Neuron (in vitro differentiated cells): ENCODE data around the gene LGALS8.
"Not testable (repeated sequence)": the region's sequence is repeated elsewhere in the genome, so short reads cannot be mapped to it uniquely, and the experiment has no call there.

Experiments
- H2AFZ ChIP-seq: one replicate; pipeline ENCODE4 v1.6.1; 2013; ENCODE audit warnings: low read depth, mild to moderate bottlenecking, inconsistent platforms, low read length, moderate library complexity
- H3K27me3 ChIP-seq: one replicate; pipeline ENCODE4 v1.6.1; 2013; ENCODE audit warnings: low read length; ENCODE audit not compliant: insufficient read depth
- H3K36me3 ChIP-seq: one replicate; pipeline ENCODE4 v1.6.1; 2013; ENCODE audit warnings: low read length; ENCODE audit not compliant: insufficient read depth
- H3K4me1 ChIP-seq: one replicate; pipeline ENCODE4 v1.6.1; 2013; ENCODE audit warnings: low read length; ENCODE audit not compliant: insufficient read depth
- H3K4me3 ChIP-seq: 2 replicates; pipeline ENCODE4 v1.5.1; 2013; ENCODE audit warnings: mild to moderate bottlenecking, low read length, moderate library complexity
- H3K9me3 ChIP-seq: one replicate; pipeline ENCODE4 v1.6.1; 2013; ENCODE audit warnings: low read length

Gene LGALS8

DNA sequence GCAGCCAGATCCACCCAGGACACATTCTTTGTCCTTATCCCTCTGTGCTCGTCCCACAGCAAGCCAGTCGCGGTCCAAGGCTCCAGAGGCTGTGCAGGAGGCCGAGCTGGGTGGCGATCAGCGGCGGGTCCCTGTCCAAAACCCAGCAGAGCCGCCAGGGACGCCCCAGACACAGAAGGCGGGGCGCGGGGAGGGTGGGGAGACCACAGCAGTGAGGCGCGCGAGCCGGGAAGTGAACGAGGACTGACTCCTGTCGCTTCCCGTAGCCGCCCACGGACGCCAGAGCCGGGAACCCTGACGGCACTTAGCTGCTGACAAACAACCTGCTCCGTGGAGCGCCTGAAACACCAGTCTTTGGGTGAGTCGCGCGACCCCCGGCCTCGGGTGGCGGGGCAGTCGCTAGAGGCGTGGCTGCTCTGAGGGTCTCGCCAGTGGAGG lies at the start of gene LGALS8:
Gene LGALS8, plus strand, starts transcription at position 279 of the 438 bp plus-strand sequence. CDS start 2,089 bp downstream, outside the sequence.
- Histone ChIP-seq H3K36me3 (no peaks in the 10 kb centered on the region), H3K4me3 (peak within 1 kb of the TSS; percentile 17), H3K27me3 (no peaks in the 10 kb centered on the region), H2AFZ (peak within 1 kb of the TSS; percentile 23), H3K4me1 (no peaks in the 10 kb centered on the region), H3K9me3 (no peaks in the 10 kb centered on the region)

DNA sequence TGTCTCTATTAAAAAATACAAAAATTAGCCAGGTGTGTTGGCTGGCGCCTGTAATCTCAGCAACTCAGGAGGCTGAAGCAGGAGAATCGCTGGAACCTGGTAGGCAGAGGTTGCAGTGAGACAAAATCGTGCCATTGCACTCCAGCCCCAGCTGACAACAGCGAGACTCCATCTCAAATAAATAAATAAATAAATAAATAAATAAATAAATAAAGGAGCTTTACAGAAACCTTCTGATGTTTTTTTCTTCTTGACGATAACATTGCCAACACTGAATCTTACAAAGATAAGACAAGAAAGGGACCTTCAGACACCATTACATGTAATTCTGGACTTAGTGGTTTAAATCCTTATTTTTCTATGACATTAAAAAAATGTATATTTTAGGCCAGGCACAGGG lies 47.8 kb upstream of the LGALS8 start:
- H3K9me3 ChIP-seq, result no peaks in the 10 kb centered on the region
- H2AFZ ChIP-seq, result no peak overlapping the region
- H3K36me3 ChIP-seq, result no peaks in the 10 kb centered on the region
- H3K4me1 ChIP-seq, result no peaks in the 10 kb centered on the region
- peaks cover 2% of the 10 kb centered on the region for H3K27me3 ChIP-seq
- no peak overlapping the region for H3K4me3 ChIP-seq

DNA sequence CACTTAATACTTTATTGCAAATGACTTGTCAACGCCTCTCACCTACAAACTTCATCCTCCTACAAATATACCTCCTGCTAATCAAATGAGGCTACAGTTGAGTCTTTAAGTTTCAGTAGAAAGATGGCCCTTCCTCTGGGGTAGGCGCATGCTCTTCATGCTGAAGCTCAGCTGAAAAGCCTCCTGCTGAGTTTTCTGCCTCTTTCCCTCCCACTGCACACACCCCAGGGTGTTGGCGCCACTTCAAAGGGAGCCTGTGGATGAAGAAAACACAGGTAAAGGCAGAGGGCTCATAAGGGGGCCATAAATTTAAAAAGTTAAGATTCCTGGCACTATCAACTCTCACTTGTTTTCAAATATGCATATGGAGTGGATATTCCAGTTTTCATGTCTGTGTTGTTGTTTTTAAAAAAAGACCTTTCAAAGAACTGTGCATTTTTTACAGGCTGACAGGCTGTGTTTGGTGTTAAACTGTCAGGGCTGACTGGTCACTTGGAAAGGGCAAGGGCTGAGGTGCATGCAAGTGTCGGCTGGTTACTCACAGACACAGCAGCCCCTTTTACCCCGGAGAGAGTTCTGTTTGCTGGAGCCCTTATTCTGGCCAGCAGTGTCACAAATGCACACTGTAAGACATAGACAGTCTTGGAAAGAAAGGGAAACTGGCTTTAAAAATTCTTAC lies 42.9 kb upstream of the LGALS8 start:
- no peak overlapping the region for H3K4me3 ChIP-seq
- no peak overlapping the region for H2AFZ ChIP-seq
- H3K36me3 ChIP-seq, result no peaks in the 10 kb centered on the region
- no peaks in the 10 kb centered on the region for H3K9me3 ChIP-seq
- no peaks in the 10 kb centered on the region for H3K4me1 ChIP-seq
- no peaks in the 10 kb centered on the region for H3K27me3 ChIP-seq

DNA sequence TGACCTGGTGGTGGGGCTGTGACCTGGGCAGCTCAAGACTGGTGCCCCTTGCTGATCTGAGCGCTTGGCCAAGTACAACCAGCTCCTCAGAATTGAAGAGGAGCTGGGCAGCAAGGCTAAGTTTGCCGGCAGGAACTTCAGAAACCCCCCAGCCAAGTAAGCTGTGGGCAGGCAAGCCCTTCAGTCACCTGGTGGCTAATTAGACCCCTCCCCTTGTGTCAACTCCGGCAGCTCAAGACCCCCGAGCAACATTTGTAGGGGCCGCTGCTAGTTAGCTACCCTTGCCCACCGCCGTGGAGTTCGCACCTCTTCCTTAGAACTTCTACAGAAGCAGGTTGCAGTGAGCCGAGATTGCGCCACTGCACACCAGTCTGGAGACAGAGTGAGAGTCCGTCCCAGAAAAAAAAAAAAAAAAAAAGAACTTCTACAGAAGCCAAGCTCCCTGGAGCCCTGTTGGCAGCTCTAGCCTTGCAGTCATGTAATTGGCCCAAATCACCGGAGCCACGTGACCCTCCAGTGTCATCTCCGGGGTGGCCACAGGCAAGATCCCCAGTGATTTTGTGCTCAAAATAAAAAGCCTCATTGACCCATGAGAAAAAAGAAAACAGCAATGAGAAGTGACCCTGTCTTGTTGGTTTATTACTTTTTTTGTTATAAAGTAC lies 39.3 kb upstream of the LGALS8 start:
- H3K36me3 ChIP-seq, result no peaks in the 10 kb centered on the region
- no peaks in the 10 kb centered on the region for H3K27me3 ChIP-seq
- no peaks in the 10 kb centered on the region for H3K9me3 ChIP-seq
- H3K4me1 ChIP-seq, result no peaks in the 10 kb centered on the region
- no peak overlapping the region for H3K4me3 ChIP-seq
- H2AFZ ChIP-seq, result no peak overlapping the region

DNA sequence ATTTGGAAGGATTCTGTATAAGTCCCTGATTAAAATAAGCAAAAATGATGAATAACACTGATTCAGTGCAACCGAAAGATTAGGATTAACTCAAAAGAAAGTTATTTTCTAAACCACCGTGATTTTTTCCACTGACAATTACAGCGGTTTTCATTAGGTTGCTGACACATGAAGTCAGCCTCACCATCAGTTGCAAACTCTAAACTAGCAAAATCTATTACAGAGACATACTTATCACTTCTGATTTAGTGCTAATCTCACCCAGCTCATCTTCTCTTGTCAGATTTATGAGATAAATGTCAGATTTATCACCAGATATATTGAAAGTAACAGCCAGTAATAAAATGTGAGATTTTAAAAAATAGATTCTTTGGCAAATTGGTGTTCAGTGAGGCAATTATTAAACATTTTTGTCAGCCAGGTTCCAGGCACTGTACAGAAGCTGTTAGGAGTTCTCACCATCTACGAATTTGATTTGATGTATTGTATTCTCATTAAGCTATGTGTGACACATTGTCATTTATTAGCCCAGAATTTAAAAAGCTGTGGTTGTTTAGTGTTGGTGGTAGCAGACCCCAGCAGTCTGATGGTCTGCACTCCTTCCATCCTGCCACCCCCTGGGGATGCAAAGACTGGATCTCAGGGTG lies 37.3 kb upstream of the LGALS8 start:
- no peaks in the 10 kb centered on the region for H3K9me3 ChIP-seq
- H3K4me3 ChIP-seq, result no peak overlapping the region
- no peaks in the 10 kb centered on the region for H3K4me1 ChIP-seq
- H3K36me3 ChIP-seq, result no peaks in the 10 kb centered on the region
- H2AFZ ChIP-seq, result no peak overlapping the region
- no peaks in the 10 kb centered on the region for H3K27me3 ChIP-seq

DNA sequence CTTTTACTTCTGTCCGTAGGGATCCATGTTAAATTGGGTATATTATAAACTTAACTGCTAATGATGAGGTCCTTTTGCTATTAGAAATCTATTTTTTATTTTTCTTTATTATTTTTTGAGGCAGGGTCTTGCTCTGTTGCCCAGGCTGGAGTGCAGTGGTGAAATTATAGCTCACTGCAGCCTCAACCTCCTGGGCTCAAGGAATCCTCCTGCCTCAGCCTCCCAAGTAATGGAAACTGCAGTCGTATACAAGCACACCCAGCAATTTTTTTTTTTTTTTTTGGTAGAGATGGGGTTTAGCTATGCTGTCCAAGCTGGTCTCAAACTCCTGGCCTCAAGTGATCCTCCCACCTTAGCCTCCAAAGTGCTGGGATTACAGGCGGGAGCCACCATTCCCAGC lies 34.6 kb upstream of the LGALS8 start:
- not testable (repeated sequence) for H3K4me3 ChIP-seq, H3K36me3 ChIP-seq, H2AFZ ChIP-seq, H3K4me1 ChIP-seq, H3K9me3 ChIP-seq, H3K27me3 ChIP-seq

DNA sequence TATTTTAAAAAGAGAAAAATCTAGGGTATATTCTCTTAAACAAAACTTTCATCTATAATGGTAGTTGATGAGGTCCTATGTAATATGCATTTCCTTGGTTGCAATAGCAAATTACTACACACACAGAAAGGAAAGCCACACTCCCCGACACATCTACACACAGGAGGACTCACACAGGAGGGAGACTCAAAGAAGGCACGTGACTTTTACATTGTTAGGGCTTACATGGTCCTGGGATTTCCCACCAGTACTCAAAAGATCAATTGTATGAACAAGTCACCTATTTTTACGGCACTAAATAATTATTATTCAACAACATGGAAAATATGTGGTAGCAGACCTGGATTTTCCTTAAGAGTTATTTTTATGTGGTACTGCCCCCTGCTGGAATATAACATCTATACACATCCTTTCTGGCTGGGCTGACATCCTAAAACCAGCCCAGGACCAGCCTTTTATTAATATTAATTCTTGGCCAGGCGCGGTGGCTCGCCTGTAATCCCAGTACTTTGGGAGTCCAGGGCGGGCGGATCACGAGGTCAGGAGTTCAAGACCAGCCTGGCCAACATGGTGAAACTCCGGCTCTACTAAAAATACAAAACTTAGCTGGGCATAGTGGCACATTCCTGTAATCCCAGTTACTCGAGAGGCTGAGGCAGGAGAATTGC lies 33.9 kb upstream of the LGALS8 start:
- H3K36me3 ChIP-seq, result no peaks in the 10 kb centered on the region
- H3K4me1 ChIP-seq, result no peaks in the 10 kb centered on the region
- H3K4me3 ChIP-seq, result no peak overlapping the region
- no peaks in the 10 kb centered on the region for H3K27me3 ChIP-seq
- no peak overlapping the region for H2AFZ ChIP-seq
- H3K9me3 ChIP-seq, result no peaks in the 10 kb centered on the region

DNA sequence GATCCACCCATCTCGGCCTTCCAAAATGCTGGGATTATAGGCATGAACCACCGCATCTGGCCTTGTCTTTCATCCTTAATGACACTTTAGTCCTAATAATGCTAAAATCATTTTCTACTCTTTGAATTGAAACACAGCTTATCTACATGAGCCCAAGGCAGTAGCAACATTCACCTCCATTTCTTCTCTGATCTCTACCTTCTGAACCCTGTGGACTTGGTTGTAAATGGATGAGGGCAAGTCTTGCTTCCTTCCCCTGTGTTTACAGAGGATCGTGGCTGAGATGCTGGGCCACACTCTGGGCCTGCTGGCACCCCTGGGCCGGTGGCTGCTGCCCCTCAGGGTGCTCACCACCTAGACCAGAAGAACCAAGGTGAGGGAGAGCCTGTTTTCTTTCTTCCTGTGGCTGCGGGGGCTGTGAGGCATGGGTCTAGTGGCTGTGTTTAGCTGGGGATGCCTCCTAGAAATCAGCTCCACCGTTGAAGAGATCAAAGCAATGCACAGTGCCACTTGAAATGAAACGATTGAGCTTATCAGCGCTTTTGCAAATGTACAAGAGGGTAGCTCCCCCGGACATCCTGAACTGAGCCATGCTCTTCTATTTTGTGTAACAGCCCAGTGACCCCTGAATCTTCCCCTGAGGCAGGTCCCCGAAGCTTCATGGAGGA lies 32.2 kb upstream of the LGALS8 start:
- H2AFZ ChIP-seq, result no peak overlapping the region
- no peak overlapping the region for H3K4me3 ChIP-seq
- H3K36me3 ChIP-seq, result no peaks in the 10 kb centered on the region
- no peaks in the 10 kb centered on the region for H3K27me3 ChIP-seq
- H3K9me3 ChIP-seq, result no peaks in the 10 kb centered on the region
- no peaks in the 10 kb centered on the region for H3K4me1 ChIP-seq

DNA sequence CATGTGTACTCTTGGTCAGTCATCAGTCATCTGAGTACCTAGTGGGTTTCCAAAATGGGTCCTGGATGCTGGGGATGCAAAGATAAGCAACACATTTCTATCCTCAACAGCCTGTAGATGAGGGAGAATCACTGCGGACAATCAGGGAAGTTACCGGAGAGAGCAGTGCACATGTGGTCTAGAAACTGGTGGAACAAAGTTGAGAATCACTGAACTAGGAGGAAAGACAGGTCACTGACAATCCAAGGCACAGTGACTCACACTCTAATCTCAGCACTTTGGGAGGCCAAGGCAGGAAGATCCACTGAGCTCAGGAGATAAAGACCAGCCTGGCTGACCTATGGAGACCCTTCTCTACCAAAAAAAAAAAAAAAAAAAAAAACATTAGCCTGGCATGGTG lies 31.4 kb upstream of the LGALS8 start:
- Histone ChIP-seq H3K9me3 (no peaks in the 10 kb centered on the region), H3K27me3 (no peaks in the 10 kb centered on the region), H2AFZ (no peak overlapping the region), H3K4me3 (no peak overlapping the region), H3K36me3 (no peaks in the 10 kb centered on the region), H3K4me1 (no peaks in the 10 kb centered on the region)

DNA sequence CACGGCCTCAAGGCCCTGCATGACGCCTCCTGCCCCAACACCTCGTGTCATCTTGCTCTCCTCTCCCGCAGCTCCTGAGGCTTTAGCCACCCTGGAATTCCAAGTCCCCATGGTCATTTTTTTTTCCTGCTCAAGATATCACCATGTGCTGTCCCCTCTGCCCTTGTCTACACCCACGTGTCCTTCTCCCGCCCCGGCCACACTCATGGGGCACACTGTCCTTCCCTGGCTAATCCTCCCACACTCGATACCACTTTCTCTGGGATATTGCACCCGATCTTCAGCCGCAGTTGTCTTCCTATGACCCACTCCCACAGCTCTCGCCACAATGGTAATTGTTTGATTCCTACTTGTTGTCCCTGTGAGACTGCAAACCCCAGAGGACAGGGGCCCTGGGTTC lies 29.7 kb upstream of the LGALS8 start:
- H2AFZ ChIP-seq, result no peak overlapping the region
- H3K4me3 ChIP-seq, result no peak overlapping the region
- H3K36me3 ChIP-seq, result no peaks in the 10 kb centered on the region
- no peaks in the 10 kb centered on the region for H3K27me3 ChIP-seq
- H3K4me1 ChIP-seq, result no peaks in the 10 kb centered on the region
- H3K9me3 ChIP-seq, result no peaks in the 10 kb centered on the region

DNA sequence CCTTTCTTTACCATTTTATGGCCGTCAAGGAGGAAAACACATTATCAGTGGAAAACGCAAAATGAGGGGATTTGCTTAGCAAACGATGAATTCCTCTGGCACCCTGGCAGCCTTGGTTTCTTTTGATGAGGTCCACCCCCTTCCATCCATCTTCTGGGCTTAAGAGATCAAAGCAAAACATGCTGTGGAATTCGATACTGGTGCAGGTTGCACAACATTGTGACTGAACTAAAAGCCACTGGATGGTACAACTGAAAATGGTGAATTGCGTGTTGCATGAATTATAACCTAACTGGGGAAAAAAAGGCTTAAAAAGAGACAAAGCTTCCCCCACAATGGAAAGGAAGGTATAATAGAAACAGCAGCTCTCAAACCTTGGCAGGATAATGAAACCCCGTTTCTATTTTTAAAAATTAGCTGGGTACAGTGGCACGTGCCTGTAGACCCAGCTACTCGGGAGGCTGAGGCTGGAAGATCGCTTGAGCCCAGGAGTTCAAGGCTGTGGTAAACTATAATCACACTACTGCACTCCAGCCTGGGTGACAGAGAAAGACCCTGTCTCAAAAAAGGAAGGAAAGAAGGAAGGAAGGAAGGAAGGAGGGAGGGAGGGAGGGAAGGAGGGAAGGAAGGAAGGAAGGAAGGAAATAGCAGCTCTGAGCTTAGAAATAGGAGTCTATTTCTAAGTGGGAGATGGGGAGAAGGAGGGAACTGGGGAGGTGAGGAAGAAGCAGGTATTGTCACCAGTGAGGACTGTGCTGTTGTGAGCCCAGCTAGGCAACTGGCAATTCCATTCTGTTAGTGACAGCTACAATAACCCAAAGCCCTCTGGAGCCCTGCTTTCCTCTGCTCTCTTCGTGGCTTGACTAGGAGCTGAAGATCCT lies 29.0 kb upstream of the LGALS8 start:
- Histone ChIP-seq H3K9me3 (no peaks in the 10 kb centered on the region), H3K36me3 (no peaks in the 10 kb centered on the region), H2AFZ (no peak overlapping the region), H3K4me3 (no peak overlapping the region), H3K27me3 (no peaks in the 10 kb centered on the region), H3K4me1 (no peaks in the 10 kb centered on the region)

DNA sequence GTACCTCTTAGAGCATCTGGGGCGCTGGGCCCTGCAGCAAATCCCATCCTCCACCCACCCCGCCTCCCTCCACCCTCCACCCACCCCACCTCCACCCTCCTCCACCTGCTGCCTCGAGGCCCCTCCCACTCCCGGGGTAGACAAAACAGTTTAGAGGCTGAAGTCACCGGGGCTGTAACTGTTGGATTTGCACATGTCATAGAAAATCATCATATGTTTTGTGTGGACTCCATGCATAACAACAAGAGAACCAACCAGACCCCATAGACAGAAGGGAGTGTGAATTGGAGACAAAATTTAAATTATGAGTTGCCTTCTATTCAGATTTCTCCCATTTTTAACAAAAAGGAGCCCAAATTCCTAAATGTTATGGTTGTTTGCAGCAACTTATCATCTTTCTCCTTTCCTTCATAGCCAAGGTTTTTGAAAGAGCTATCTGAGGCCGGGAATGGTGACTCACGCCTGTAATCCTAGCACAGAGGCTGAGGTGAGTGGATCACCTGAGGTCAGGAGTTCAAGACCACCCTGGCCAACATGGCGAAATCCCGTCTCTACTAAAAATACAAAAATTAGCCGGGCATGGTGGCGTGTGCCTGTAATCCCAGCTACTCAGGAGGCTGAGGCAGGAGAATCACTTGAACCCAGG lies 28.2 kb upstream of the LGALS8 start:
- no peaks in the 10 kb centered on the region for H3K36me3 ChIP-seq
- H3K9me3 ChIP-seq, result no peaks in the 10 kb centered on the region
- H2AFZ ChIP-seq, result no peak overlapping the region
- H3K4me3 ChIP-seq, result no peak overlapping the region
- no peaks in the 10 kb centered on the region for H3K27me3 ChIP-seq
- no peaks in the 10 kb centered on the region for H3K4me1 ChIP-seq
